Activated CD8-positive, alpha-beta T cell treated with anti-CD3 and anti-CD28 coated beads, Interleukin-2, amount 10 ng/mL, durations not matched to agents 7 days and 5 days (primary cell): ENCODE measurements around the gene MTHFD1L. TPM values are rescaled to one million over a fixed set of nuclear protein-coding genes. Genes with fewer than 3 reads are reported as not detected.

Experiments used
- ATAC-seq: fragments of 150-1000 bp; cut with Tn5 transposase; one replicate; pipeline ENCODE4 v1.10.0; 2021; ENCODE audit warnings: moderate library complexity
- CTCF ChIA-PET: fragments of 350-600 bp; sonication (Branson Sonifier 250); formaldehyde crosslinking; loops from one replicate; lab custom pipeline; 2021; ENCODE audit warnings: antibody characterized with exemption; lab: Charles Lee
- POLR2A ChIA-PET: fragments of 350-600 bp; sonication (Branson Sonifier 250); formaldehyde crosslinking; loops from one replicate; lab custom pipeline; 2021; ENCODE audit warnings: antibody characterized with exemption; lab: Charles Lee
- DNase-seq: peaks from one replicate; pipeline ENCODE4 v3.0.0-alpha.2; 2020
- H3K27ac Mint-ChIP-seq: one replicate; pipeline ENCODE4 v1.8.0; 2021; ENCODE audit warnings: mild to moderate bottlenecking, mixed read lengths
- H3K27me3 Mint-ChIP-seq: one replicate; pipeline ENCODE4 v1.8.0; 2021; ENCODE audit warnings: low read depth, mixed read lengths
- H3K36me3 Mint-ChIP-seq: one replicate; pipeline ENCODE4 v1.8.0; 2021; ENCODE audit warnings: low read depth, mixed read lengths
- H3K4me1 Mint-ChIP-seq: one replicate; pipeline ENCODE4 v1.8.0; 2021; ENCODE audit warnings: low read depth, mixed read lengths
- H3K4me3 Mint-ChIP-seq: one replicate; pipeline ENCODE4 v1.8.0; 2021; ENCODE audit warnings: mild to moderate bottlenecking, mixed read lengths
- H3K9me3 Mint-ChIP-seq: one replicate; pipeline ENCODE4 v1.8.0; 2022; ENCODE audit warnings: mixed read lengths; ENCODE audit not compliant: insufficient read depth
- total RNA-seq, 2 experiments: library from RNA; stranded (reverse); gene quantifications; one replicate each; pipeline ENCODE4 v1.2.3, GENCODE V29; 2021

Gene MTHFD1L
- total RNA-seq, 2 experiments from 2014 or later, result 59.7 to 62.3 TPM

DNA sequence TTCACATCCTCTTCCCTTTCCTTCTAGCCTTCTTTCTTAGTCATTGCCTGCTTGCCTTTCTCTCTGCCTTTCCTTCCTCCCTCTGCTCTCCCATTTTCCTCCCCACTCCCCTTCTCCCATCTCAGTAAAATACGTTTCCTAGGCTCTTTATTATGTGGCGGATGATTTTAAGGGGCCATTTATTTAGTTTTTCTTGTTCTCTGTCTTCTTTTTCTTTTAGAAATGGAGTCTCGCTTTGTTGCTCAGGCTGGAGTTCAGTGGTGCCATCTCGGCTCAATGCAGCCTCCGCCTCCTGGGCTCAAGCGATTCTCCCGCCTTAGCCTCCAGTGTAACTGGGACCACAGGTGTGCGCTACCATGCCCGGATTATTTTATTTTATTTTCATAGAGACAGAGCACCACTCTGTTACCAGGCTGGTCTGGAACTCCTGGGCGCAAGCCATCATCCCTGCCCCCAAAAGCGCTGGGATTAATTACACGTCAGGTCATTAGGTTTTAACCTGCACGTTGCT lies 1.5 kb downstream of the MTHFD1L start:
- ChIA-PET CTCF (interaction anchor here (1.3 to 1.4 kb wide), 2 partner anchors 9 to 15 kb away, joined by 4 to 5 read pairs; no protein-coding TSS in a partner anchor), POLR2A (interaction anchor here (0.6 kb wide), 1 partner anchor 457 kb away, joined by 3 read pairs; no protein-coding TSS in a partner anchor)
- Mint-ChIP-seq H3K36me3 (peaks cover 15% of the 10 kb centered on the region), H3K4me3 (peak overlapping the region; percentile 91), H3K27me3 (peaks cover 11% of the 10 kb centered on the region), H3K9me3 (no peaks in the 10 kb centered on the region), H3K4me1 (peaks cover 32% of the 10 kb centered on the region), H3K27ac (peak overlapping the region; percentile 90)
- DNase-seq (no peak), ATAC-seq (no peak)

DNA sequence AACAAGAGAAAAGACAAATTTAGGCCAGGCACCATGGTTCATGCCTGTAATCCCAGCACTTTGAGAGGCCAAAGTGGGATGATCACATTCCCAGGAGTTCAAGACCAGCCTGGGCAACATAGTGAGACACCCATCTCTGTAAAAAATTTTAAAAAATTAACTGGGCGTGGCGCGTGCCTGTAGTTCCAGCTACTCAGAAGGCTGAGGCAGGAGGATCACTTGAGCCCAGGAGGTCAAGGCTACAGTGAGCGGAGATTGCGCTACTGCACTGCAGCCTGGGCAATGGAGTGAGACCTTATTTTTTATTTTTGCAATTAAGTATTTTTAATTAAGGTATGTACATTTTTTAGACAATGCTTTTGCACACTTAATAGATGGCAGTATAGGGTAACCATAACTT lies 3.3 kb downstream of the MTHFD1L start:
- Mint-ChIP-seq H3K27ac (no peak overlapping the region), H3K36me3 (peaks cover 20% of the 10 kb centered on the region), H3K27me3 (no peaks in the 10 kb centered on the region), H3K4me3 (no peak overlapping the region), H3K4me1 (peaks cover 21% of the 10 kb centered on the region), H3K9me3 (no peaks in the 10 kb centered on the region)
- no peak for DNase-seq
- POLR2A ChIA-PET, result no interaction called here
- CTCF ChIA-PET, result no interaction called here
- no peak for ATAC-seq

DNA sequence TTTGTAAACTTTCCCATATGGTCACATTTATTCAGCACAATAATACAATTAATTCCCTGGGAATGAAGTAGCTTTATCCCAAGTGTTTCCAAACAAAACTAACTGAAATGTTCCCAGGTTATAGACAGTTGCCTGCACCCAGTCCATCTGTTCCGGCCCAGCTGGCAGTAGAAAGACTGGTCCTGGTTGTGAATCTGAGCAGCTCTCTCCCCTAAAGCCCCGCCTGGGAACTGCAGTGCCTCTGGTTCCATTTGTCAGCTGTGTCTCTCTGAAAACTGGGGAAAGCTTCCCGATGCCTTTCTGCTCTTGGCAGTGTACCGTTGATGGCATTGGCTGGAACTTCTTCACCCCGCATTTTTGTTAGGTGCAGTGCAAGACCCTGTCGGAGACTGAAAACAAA lies 8.7 kb downstream of the MTHFD1L start:
- DNase-seq (no peak), ATAC-seq (no peak)
- H3K4me1 Mint-ChIP-seq, result peaks cover 21% of the 10 kb centered on the region
- ChIA-PET CTCF (interaction anchor here (1.2 to 2.7 kb wide), 2 partner anchors 9 to 17 kb away, joined by 4 to 12 read pairs; partner anchors contain the start of gene MTHFD1L), POLR2A (no interaction called here)
- no peak overlapping the region for H3K4me3 Mint-ChIP-seq
- H3K9me3 Mint-ChIP-seq, result no peaks in the 10 kb centered on the region
- no peak overlapping the region for H3K27ac Mint-ChIP-seq
- no peaks in the 10 kb centered on the region for H3K27me3 Mint-ChIP-seq
- H3K36me3 Mint-ChIP-seq, result peaks cover 32% of the 10 kb centered on the region

DNA sequence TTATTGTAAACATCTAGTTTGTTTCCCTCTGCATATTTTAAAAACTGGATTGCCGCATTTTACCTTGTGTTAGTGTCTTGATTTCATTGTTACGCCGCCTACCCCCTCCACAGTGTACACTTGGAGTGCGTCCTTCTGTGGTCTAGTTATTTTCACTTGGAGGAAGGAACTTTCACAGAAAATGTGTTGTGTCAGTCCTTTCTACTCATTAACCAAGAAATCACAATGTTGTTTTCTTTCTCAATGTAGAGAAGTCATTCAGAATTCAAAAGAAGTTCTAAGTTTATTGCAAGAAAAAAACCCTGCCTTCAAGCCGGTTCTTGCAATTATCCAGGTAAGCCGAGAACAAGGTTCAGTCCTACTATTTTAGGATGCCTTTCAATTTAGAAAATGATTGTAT lies 10.3 kb downstream of the MTHFD1L start:
- Mint-ChIP-seq H3K27me3 (no peaks in the 10 kb centered on the region), H3K27ac (no peak overlapping the region), H3K4me1 (peaks cover 12% of the 10 kb centered on the region), H3K9me3 (no peaks in the 10 kb centered on the region), H3K4me3 (no peak overlapping the region), H3K36me3 (peaks cover 38% of the 10 kb centered on the region)
- CTCF ChIA-PET, result interaction anchor here (1.0 kb wide), 1 partner anchor 16 kb away, joined by 3 read pairs; no protein-coding TSS in a partner anchor
- POLR2A ChIA-PET, result no interaction called here
- DNase-seq, result no peak
- ATAC-seq, result no peak

DNA sequence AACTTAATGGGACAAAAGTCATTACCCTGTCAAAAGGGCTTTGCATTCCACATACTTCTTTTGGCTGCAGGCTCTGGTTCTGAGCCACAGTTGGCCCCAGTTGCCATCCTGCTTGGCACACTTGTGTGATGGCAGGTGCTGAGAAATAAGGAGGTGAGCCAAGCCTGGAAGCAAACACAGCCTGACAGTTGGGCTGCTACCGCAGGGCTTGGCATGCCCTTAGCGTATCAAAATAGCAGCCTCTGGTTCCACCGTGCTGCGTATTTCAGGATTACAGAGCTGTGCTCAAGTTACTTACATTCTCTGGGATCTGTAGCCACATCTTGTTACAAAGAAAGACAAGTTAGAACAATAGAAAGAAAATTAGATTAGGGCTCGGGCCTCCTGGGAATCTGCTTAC lies 11.1 kb downstream of the MTHFD1L start:
- CTCF ChIA-PET, result no interaction called here
- POLR2A ChIA-PET, result no interaction called here
- no peak overlapping the region for H3K27ac Mint-ChIP-seq
- ATAC-seq (no peak), DNase-seq (no peak)
- H3K9me3 Mint-ChIP-seq, result no peaks in the 10 kb centered on the region
- no peak overlapping the region for H3K4me3 Mint-ChIP-seq
- H3K36me3 Mint-ChIP-seq, result peaks cover 38% of the 10 kb centered on the region
- peaks cover 12% of the 10 kb centered on the region for H3K4me1 Mint-ChIP-seq
- no peaks in the 10 kb centered on the region for H3K27me3 Mint-ChIP-seq

DNA sequence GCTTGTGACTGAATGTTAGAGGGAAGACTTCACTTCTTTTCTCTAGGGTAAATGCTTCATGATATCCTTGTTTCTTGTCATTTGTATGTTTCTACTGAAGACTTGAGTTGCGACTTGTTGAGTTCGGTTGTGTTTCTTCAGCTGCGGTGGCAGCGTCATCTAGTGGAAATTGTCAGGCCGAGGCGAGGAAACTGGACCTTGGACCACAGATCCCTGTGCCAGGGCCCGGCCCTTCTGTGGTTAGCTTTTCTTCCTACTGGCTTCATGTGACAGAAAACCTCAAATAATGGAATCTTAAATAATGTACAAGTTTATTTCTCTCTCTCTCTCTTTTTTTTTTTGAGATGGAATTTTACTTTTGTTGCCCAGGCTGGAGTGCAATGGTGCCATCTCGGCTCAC lies 12.4 kb downstream of the MTHFD1L start:
- no peak overlapping the region for H3K27ac Mint-ChIP-seq
- peaks cover 15% of the 10 kb centered on the region for H3K4me1 Mint-ChIP-seq
- ChIA-PET POLR2A (no interaction called here), CTCF (interaction anchor here (1.9 kb wide), 1 partner anchor 14 kb away, joined by 8 read pairs; no protein-coding TSS in a partner anchor)
- no peaks in the 10 kb centered on the region for H3K27me3 Mint-ChIP-seq
- no peaks in the 10 kb centered on the region for H3K9me3 Mint-ChIP-seq
- H3K36me3 Mint-ChIP-seq, result peaks cover 36% of the 10 kb centered on the region
- no peak overlapping the region for H3K4me3 Mint-ChIP-seq
- DNase-seq, result no peak
- ATAC-seq, result no peak

DNA sequence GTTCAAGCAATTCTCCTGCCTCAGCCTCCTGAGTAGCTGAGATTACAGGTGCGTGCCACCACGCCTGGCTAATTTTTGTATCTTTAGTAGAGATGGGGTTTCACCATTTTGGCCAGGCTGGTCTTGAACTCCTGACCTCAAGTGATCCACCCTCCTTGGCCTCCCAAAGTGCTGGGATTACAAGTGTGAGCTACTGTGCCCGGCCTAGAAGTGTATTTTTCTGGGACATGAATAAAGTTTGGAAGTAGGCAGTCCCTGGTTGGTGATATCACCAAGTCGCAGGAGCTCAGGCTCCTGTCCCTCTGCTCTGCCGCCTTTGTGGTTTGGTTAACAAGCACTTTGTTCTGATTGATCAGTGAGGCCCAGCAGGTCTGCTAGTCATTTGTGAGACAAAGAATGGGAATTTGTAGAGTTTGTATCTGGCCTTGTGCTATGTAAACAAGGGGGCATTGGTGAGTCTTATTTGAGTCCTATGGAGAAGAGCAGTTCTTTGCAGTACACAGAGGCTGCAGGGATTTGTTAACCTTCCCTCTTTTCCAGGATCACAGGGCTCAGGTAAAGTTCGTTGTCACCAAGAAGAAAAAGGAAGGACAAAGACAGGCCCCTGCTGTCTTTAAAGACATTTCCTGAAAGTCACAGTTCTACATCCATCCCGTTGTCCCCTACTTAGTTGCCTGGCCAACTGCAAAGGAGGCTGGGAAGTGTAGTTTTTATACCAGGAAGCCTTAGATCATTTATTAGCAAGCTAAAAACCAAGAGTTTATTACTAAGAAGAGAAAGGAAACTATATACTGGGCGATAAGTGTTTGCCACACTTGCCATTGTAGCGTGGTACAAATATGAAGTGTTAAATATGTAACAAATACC lies 13.1 kb downstream of the MTHFD1L start:
- no peak for ATAC-seq
- no peak for DNase-seq
- Mint-ChIP-seq H3K4me1 (peaks cover 15% of the 10 kb centered on the region), H3K9me3 (no peaks in the 10 kb centered on the region), H3K36me3 (peaks cover 41% of the 10 kb centered on the region), H3K27me3 (no peaks in the 10 kb centered on the region), H3K27ac (peak overlapping the region; percentile 5), H3K4me3 (no peak overlapping the region)
- CTCF ChIA-PET, result interaction anchor here (1.9 kb wide), 1 partner anchor 13 kb away, joined by 8 read pairs; no protein-coding TSS in a partner anchor
- POLR2A ChIA-PET, result no interaction called here

DNA sequence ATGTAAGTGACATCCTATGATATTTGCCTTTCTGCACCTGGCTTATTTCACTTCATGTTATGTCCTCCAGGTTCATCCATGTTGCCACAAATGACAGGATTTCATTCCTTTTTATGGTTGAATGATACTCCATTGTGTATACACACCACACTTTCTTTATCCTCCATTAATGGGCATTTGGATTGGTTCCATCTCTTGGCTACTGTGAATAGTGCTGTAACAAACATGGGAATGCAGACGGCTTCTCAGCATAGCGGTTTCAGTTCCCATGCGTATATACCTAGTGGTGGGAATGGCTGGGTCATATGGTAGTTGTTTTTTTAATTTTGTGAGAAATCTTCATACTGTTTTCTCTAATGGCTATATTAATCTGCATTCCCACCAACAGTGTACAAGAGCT lies 14.8 kb downstream of the MTHFD1L start:
- ChIA-PET CTCF (interaction anchor here (1.2 to 1.6 kb wide), 2 partner anchors 11 to 15 kb away, joined by 5 to 7 read pairs; partner anchors contain the start of gene MTHFD1L), POLR2A (no interaction called here)
- DNase-seq, result no peak
- Mint-ChIP-seq H3K4me1 (peaks cover 15% of the 10 kb centered on the region), H3K27me3 (no peaks in the 10 kb centered on the region), H3K9me3 (no peaks in the 10 kb centered on the region), H3K27ac (no peak overlapping the region), H3K4me3 (no peak overlapping the region), H3K36me3 (peaks cover 47% of the 10 kb centered on the region)
- ATAC-seq, result no peak

DNA sequence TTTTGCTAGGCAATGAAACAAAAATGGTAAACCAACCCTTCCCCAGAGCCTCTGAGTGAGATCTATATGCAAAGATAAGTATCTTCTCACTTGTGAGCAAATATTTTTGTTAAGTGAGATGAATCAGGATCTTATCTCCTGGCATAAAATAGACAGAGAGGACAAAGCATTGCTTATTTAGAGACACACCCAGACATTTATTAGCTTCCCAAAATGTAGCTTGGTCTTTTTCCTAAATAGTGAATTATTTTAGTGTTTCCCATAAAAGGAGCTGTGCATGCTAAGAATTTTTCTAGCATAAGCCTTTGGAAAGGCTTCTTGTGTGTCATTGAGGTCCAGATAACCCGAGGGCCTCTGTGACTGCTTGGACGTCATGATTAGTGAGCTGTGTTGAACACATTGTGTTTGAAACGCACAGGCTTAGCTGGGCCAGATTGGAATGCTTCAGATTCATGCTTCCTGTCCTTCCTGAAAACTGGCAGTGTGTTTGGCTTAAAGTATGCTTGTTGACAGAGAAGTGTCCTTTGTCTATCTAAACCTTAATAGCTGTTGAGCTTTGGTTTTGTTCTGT lies 16.5 kb downstream of the MTHFD1L start:
- CTCF ChIA-PET, result interaction anchor here (1.0 to 2.9 kb wide), 5 partner anchors 10 to 453 kb away, joined by 3 to 19 read pairs (median 4); partner anchors contain the start of gene MTHFD1L
- Mint-ChIP-seq H3K36me3 (peaks cover 52% of the 10 kb centered on the region), H3K27me3 (no peaks in the 10 kb centered on the region), H3K4me3 (no peak overlapping the region), H3K9me3 (no peaks in the 10 kb centered on the region), H3K27ac (peak overlapping the region; percentile 15), H3K4me1 (peaks cover 8% of the 10 kb centered on the region)
- ATAC-seq, result no peak
- DNase-seq, result no peak
- POLR2A ChIA-PET, result no interaction called here

DNA sequence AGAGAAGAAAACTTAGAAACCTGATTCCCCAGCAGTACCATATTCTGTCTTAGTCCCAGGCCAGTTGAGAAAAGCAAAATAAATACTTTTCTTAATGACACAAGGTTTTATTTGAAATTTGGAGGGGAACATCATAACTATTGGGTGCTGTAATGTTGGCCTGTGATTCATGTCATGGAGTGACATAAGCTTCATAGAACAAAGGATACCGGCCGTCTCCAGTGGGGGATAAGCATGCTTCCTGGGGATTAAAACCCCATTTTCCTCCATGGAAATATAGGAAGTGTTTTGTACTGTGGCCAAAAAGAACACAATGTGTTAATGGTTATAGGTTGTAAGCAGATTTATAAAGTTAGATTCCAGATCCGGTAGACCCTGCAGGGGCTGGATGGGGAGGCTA lies 18.0 kb downstream of the MTHFD1L start:
- CTCF ChIA-PET, result interaction anchor here (2.9 kb wide), 1 partner anchor 8 kb away, joined by 19 read pairs; no protein-coding TSS in a partner anchor

DNA sequence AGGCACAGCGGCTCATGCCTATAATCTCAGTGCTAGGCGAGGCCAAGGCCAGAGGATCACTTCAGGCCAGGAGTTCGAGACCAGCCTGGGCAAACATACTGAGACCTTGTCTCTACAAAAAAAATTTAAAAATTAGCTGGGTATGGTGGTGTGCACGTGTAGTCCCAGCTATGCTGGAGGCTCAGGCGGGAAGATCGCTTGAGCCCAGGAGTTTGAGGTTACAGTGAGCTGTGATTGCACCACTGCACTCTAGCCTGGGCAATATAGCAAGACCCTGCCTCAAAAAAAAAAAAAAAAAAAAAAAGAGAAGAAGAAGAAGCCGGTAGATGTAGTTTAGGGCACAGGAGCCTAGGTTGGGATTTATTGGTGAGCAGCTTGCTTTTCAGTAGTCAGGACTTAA lies 20.7 kb downstream of the MTHFD1L start:
- peaks cover 51% of the 10 kb centered on the region for H3K36me3 Mint-ChIP-seq
- H3K4me3 Mint-ChIP-seq, result no peak overlapping the region
- no peaks in the 10 kb centered on the region for H3K9me3 Mint-ChIP-seq
- peaks cover 2% of the 10 kb centered on the region for H3K4me1 Mint-ChIP-seq
- POLR2A ChIA-PET, result no interaction called here
- ATAC-seq (no peak), DNase-seq (no peak)
- CTCF ChIA-PET, result interaction anchor here (1.2 to 13.8 kb wide), 2 partner anchors 19 to 440 kb away, joined by 3 to 326 read pairs; no protein-coding TSS in a partner anchor
- no peaks in the 10 kb centered on the region for H3K27me3 Mint-ChIP-seq
- H3K27ac Mint-ChIP-seq, result no peak overlapping the region

More for the DNA sequence above, 18.0 kb downstream of the MTHFD1L start:
- Mint-ChIP-seq H3K9me3 (no peaks in the 10 kb centered on the region), H3K27me3 (no peaks in the 10 kb centered on the region), H3K4me3 (no peak overlapping the region), H3K27ac (no peak overlapping the region), H3K4me1 (peaks cover 6% of the 10 kb centered on the region), H3K36me3 (peaks cover 53% of the 10 kb centered on the region)
- no peak for DNase-seq
- POLR2A ChIA-PET, result no interaction called here
- ATAC-seq, result no peak
